Umbilical cord (tissue), 2 donors: ENCODE results near the gene CNTNAP2. TPM values are rescaled to one million over a fixed set of nuclear protein-coding genes. Genes with fewer than 3 reads are reported as not detected.

Experiments
- DNase-seq: peaks from one replicate; pipeline ENCODE4 v3.0.0-alpha.2; 2015; ENCODE audit warnings: low spot score
- total RNA-seq: library from RNA; depleted of rRNA; stranded (reverse); fragments of >200 nt; gene quantifications from one replicate; pipeline ENCODE4 v1.2.3, GENCODE V29; 2014; ENCODE audit warnings: low replicate concordance; ENCODE audit not compliant: insufficient read depth

Gene CNTNAP2
- total RNA-seq, 1 donor from 2014 or later = 81.1 TPM

GRCh38 chr7:148332191-148333186 lies 2215.9 kb downstream of the CNTNAP2 start:
- DNase-seq = no peak

- no peak for DNase-seq
Measured at GRCh38 chr7:148334441-148334956, 2217.9 kb downstream of the CNTNAP2 start.

DNA sequence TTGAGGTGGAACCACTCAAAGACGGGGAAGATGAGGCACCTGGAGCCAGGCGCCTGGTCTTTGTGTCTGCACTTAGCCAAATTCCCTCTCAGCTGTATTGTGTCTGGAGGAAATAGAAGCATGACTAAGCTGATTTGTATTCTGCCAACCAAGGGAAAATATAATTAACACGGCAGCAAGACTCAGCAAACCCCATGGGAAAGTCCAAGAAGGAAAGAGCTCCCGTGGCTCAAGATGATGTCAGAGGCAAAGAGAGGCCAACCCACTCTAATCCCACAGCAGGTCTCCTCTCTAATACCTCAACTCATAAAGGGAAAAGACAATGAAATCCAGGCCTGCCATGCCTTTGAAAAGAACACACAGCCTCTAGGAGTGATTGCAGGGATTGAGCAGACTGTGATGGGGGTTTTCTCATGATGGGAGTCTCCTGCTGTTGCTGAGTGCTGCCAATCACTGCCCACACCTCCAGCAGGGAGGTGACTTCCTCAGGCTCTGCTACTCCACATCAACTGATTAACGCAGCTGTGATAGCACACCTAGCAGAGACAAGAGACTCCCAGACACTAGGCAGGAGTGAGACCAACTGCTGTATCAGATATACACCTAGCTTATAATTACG lies 2218.5 kb downstream of the CNTNAP2 start:
- DNase-seq = peak; percentile 21

DNA sequence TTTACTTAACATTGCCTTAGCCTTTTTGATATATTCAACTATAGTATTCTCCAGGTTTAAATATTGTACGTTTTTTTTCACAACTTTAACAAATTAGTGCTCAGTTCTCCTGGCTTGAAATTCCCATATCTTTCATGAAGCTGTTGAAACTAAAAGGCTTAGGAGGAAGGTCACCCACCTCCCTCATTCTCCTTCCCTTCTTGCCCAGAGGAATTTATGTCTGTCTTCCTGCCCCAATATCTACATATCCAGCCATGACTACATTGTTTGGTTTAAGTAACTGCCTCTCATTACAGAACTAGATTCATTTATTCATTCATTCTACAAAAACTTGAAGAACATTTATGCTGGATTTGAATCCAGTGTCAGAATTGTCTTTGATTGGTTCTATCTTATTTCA lies 2219.2 kb downstream of the CNTNAP2 start:
- DNase-seq = no peak

DNA sequence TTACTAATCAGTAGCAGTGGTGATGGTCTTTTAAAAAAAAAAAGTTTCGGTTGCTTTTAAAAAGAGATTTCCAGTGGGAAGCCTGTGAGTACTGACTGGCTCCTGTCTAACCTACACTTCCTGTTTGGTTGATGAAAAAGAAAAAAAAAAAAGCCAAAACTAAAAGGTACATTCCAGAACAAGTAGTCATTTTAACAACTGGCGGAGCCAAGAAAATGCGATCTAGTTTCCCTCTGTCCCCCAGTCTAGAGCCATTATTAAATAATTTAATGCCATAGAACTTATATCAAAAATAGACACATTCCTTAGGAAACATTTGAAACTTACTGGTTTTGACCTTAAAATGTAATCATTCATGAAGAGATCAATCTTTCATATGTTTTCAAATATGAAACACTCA lies 2219.8 kb downstream of the CNTNAP2 start:
- DNase-seq = no peak

GRCh38 chr7:148337246-148337965 lies 2220.8 kb downstream of the CNTNAP2 start:
- DNase-seq = no peak

DNA sequence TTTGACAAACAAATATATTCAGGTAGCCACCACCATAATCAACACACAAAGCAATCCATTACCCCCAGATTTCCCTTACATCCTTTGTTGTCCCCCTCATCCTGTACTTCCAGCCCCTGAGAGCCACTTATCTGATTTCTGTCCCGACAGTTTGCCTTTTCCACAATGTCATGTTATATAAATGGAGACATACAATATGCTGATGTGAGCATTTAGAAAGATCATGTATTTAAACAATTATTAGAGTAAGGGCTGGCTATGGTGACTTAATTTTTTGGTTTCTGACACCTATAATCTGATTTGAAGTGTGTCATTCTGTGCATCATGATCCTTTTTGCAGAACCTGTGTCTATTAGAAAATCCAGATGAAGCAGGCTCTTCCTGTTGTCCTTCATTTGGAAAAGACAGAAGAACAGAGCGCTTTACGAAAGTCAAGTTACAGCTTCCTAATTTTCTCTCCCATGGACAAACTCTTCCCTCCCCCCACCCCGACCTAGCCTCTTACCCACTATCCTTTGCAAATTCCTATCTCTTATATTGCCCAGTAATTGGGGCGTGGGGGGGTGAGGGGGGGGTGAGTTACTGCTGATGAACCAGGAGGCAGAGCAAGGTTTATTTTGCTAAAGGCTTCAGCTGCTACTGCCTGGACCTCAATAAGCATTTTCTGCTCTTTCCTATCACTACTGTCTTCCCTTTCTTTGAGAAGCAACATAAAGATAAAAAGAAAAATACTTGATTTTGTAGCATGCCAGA lies 2221.6 kb downstream of the CNTNAP2 start:
- DNase-seq = no peak

DNA sequence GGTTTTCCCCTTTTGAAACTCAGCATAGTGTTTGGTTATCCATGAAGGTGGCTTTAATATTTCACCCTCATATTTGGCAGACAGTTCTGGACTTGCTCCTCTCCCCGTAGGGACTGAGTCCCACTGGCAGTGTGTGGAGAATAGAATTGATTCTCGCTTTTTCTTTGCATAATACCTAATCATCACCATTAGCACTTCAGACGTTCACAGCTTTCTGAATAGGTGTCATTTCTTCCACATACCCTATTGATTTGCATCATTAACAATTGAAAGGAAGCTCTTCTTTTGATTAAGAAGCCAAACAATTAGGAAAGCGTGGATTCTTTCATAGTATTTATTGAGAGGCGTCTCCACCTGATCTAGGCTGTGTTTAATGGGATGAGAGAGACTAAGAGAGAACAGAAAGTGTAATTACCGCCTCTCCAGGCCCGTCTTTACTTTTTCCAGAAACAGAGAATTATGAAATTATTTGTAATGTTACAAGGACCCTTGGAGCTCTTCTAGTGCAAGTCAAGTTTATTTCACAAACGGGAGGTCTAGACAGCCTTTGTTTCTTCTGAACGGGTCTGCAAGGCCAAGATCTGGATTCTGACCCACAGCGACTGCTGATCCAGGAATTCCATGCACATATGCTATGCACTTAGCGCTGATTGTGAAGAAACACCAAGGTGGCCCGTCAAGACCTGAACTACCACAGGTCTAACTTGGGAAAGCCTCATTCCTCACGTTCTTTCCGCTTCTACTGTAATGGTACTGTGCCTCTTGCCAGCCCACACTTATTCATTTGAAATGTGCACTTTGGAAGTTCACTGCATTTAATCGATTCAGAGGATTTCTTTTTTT lies 2224.1 kb downstream of the CNTNAP2 start:
- DNase-seq = no peak

- no peak for DNase-seq
Measured at GRCh38 chr7:148344406-148344805, 2227.8 kb downstream of the CNTNAP2 start.

GRCh38 chr7:148347981-148348380 lies 2231.4 kb downstream of the CNTNAP2 start:
- DNase-seq = peak; percentile 41

DNA sequence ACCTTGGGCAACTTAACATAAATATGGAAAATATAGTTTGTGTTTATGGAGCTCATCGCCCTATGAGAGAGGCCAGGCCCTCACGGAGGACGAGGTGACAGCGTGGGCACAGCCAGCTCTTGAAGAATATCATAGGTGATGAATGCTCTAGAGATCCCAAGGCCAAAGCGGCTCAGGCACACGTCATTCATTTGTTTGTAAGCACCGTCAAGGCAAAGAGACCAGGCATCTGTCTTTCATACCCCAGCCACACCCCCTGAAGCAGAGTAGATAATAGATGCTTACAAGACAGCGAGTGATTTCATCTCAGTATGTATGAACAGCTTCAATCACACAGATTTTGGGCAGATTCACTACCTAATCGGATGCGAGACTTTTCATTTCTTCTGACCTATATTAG lies 2231.9 kb downstream of the CNTNAP2 start:
- DNase-seq = no peak

- peak; percentile 40 for DNase-seq
Measured at GRCh38 chr7:148356303-148356702, 2239.7 kb downstream of the CNTNAP2 start.

- no peak for DNase-seq
Measured at GRCh38 chr7:148362541-148362940, 2245.9 kb downstream of the CNTNAP2 start.

- DNase-seq = no peak
Measured at GRCh38 chr7:148367731-148368475, 2251.3 kb downstream of the CNTNAP2 start.

DNA sequence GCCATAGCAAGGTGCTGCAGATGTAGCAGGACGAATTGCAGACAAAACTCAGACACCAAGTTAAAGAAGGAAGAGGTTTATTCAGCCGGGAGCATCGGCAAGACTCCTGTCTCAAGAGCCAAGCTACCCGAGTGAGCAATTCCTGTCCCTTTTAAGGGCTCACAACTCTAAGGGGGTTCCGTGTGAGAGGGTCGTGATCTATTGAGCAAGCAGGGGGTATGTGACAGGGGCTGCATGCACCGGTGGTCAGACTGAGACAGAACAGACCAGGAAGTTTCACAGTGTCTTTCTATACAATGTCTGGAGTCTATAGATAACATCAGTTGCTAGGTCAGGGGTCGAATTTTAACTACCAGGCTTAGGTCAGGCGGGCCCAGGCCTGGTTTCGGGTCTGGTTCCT lies 2252.0 kb downstream of the CNTNAP2 start:
- DNase-seq = no peak

DNA sequence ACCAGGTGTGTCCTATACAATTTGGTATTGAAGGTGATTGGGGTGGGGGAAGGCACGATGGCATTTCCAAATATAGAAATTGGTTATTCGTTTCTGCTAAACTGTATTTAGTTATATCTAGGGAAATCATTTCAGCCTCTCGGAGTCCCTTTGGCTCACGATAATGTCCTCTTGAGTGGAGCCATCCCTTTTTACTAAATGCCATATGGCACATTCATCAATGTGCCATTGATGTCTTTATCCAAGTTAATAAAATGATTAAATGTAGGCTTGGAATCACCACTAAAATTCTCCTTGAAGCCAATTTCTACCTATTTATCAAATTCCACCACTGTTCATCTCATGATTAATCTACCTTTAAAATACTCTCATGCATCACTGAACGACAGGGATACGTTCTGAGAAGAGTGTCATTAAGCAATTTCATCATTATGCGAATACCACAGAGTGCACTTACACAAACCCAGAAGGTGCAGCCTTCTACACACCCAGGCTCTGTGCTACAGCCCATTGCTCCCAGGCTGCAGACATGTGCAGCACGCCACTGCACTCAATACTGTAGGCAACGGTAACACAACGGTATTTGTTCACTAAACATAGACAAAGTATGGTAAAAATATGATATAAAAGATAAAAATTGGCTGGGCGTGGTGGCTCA lies 2254.8 kb downstream of the CNTNAP2 start:
- no peak for DNase-seq

GRCh38 chr7:148374396-148375259 lies 2258.0 kb downstream of the CNTNAP2 start:
- DNase-seq = no peak

DNA sequence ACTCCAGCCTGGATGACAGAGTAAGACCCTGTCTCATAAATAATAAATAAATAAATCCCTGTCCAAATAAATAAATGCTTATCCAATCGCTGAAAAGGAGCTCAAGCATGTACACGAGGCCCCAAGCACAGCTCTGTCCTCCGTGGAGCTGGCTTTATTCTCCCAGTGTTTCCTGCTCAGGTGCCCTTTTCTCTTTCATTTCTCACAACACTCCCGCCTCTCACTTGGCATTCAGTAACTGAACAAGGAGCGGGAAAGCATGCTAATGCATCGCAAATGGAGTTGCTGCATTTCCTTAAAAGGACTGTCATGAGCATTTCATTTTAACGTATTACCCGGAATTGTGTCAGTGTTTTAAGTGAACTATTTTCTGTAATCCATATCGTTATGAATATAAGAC lies 2263.1 kb downstream of the CNTNAP2 start:
- no peak for DNase-seq
